SU-DHL-6 (cell line): ENCODE results near the gene CFAP206.

Experiments
- H2AFZ ChIP-seq: fragments of 200-600 bp; sonication (generic); 2 replicates; pipeline ENCODE4 v1.6.1; 2014; ENCODE audit warnings: low read depth, mild to moderate bottlenecking, moderate library complexity, mixed read lengths, antibody characterized with exemption, low read length; ENCODE audit not compliant: severe bottlenecking
- H3F3A ChIP-seq: fragments of 200-600 bp; shearing (Covaris generic); 2 replicates; pipeline ENCODE4 v1.6.0; 2016; ENCODE audit warnings: antibody characterized with exemption, mild to moderate bottlenecking; ENCODE audit not compliant: insufficient read depth
- H3K27ac ChIP-seq: fragments of 200-600 bp; sonication (generic); 2 replicates; pipeline ENCODE4 v1.5.1; 2016; ENCODE audit warnings: low read depth, mild to moderate bottlenecking, low read length, moderate library complexity, mixed read lengths
- H3K27me3 ChIP-seq: fragments of 200-600 bp; sonication (generic), shearing (Covaris generic); 2 replicates; pipeline ENCODE4 v1.6.0; 2014; ENCODE audit warnings: mild to moderate bottlenecking, low read length
- H3K36me3 ChIP-seq: fragments of 200-600 bp; sonication (generic); 2 replicates; pipeline ENCODE4 v1.6.1; 2014; ENCODE audit warnings: mild to moderate bottlenecking, low read length, mixed read lengths
- H3K4me2 ChIP-seq: fragments of 300-600, 200-600 bp; shearing (Covaris generic), sonication (generic); 2 replicates; pipeline ENCODE4 v1.6.0; 2014; ENCODE audit warnings: low read length, low read depth, mild to moderate bottlenecking; ENCODE audit not compliant: poor library complexity, severe bottlenecking
- H3K4me3 ChIP-seq: fragments of 200-600 bp; sonication (generic); 2 replicates; pipeline ENCODE4 v1.5.1; 2014; ENCODE audit warnings: antibody characterized with exemption, low read length, mild to moderate bottlenecking, mixed read lengths; ENCODE audit not compliant: insufficient read depth, poor library complexity, severe bottlenecking
- H3K79me2 ChIP-seq: fragments of 200-600 bp; sonication (generic); 2 replicates; pipeline ENCODE4 v1.6.1; 2014; ENCODE audit warnings: mild to moderate bottlenecking, low read length, moderate library complexity; ENCODE audit not compliant: insufficient read depth
- H3K9ac ChIP-seq: fragments of 200-600 bp; sonication (generic); 2 replicates; pipeline ENCODE4 v1.7.0; 2014; ENCODE audit warnings: mild to moderate bottlenecking, low read length
- H3K9me2 ChIP-seq: fragments of 200-600 bp; sonication (generic); replicated peaks from 2 replicates; pipeline ENCODE4 v1.6.1; 2014; ENCODE audit warnings: low read length; ENCODE audit not compliant: insufficient read depth
- H3K9me3 ChIP-seq: fragments of 200-600 bp; sonication (generic); 2 replicates; pipeline ENCODE4 v1.6.1; 2014; ENCODE audit warnings: low read length, mixed read lengths; ENCODE audit not compliant: insufficient read depth
- H4K20me1 ChIP-seq: fragments of 200-600 bp; sonication (generic); 2 replicates; pipeline ENCODE4 v1.6.1; 2014; ENCODE audit warnings: low read depth, mild to moderate bottlenecking, antibody characterized with exemption, low read length, moderate library complexity, mixed read lengths
- EZH2phosphoT487 ChIP-seq: fragments of 200-600 bp; sonication (generic), shearing (Covaris generic); conservative IDR thresholded peaks from 2 replicates; pipeline ENCODE4 v1.6.1; 2018; ENCODE audit warnings: mild to moderate bottlenecking, antibody characterized with exemption, low read length, moderate library complexity, mixed read lengths
- TF ChIP-seq, protein P1 (sequence below): fragments of 200-600 bp; sonication (generic); IDR thresholded peaks from one replicate; pipeline ENCODE4 v1.5.1; 2017; ENCODE audit warnings: antibody characterized with exemption, mild to moderate bottlenecking, low read length, moderate library complexity; ENCODE audit not compliant: insufficient read depth, poor library complexity, severe bottlenecking

Gene CFAP206

DNA sequence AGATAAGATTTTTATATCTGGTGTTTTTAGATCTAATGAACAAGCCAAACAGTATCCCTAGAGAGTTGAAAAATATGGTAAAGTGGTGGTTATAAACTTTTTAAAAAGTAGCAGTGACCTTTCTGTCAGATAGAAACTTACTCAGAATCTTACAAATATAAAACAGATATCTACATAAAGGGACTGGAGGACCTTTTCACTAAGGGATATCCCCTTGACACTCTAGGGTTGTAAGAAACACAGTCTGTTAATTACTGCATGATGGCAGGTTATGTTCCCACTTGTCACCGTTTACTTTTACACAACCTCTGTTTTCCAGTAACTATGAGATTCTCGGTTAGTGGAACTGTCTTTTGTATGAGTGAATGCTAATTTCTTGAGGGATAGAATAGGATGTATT, 11.5 kb downstream of the CFAP206 start:
- Histone ChIP-seq H3K4me2 (no peak overlapping the region), H3K9me3 (no peaks in the 10 kb centered on the region), H2AFZ (no peak overlapping the region), H3K27ac (no peak overlapping the region), H3K36me3 (no peaks in the 10 kb centered on the region), H3F3A (no peaks in the 10 kb centered on the region), H3K27me3 (no peaks in the 10 kb centered on the region), H3K79me2 (no peaks in the 10 kb centered on the region), H4K20me1 (no peaks in the 10 kb centered on the region), H3K9ac (no peak overlapping the region), H3K4me3 (no peak overlapping the region), H3K9me2 (no peaks in the 10 kb centered on the region)
- TF ChIP-seq, protein P1, sequence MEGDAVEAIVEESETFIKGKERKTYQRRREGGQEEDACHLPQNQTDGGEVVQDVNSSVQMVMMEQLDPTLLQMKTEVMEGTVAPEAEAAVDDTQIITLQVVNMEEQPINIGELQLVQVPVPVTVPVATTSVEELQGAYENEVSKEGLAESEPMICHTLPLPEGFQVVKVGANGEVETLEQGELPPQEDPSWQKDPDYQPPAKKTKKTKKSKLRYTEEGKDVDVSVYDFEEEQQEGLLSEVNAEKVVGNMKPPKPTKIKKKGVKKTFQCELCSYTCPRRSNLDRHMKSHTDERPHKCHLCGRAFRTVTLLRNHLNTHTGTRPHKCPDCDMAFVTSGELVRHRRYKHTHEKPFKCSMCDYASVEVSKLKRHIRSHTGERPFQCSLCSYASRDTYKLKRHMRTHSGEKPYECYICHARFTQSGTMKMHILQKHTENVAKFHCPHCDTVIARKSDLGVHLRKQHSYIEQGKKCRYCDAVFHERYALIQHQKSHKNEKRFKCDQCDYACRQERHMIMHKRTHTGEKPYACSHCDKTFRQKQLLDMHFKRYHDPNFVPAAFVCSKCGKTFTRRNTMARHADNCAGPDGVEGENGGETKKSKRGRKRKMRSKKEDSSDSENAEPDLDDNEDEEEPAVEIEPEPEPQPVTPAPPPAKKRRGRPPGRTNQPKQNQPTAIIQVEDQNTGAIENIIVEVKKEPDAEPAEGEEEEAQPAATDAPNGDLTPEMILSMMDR: no peak
- no peak for TF ChIP-seq EZH2phosphoT487

DNA sequence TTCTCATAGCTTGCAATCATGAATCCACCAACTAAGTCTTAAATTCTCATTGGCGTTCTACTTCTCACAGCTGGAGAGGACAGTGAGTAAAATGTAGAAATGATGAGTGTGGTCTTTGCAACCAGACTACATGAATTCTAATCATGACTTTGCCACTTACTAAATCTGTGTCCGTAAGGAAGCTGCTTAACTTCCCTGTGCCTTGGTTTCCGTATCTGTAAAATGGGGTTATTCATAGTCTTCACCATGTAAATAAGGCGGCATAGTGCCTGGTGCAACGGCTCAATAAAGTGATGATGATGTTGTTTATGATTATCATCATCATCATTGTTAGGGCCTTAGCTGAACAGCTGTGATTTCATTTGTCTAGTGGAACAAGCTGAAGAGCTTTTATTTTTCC, 12.6 kb downstream of the CFAP206 start:
- H3F3A ChIP-seq: no peaks in the 10 kb centered on the region
- no peaks in the 10 kb centered on the region for H3K27me3 ChIP-seq

DNA sequence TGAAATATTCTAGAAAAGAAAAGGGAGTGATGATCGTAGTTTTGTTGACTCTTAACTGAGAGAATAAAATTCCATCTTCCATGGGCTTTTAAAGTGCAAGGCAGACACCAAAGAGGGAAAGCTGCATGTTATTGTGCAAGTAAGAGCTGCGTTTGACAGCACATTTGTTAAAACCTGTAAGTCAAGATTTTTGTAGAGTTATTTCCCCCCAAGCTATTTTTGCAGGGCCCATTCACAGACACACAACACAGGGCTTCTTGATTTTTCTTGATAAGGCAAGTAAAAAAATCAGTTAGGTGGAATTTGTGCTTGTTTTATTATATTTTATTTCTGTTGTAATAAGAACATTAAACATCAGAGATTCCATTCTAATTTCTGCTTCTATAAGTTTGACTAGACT, 13.8 kb downstream of the CFAP206 start:
- H3K4me3 ChIP-seq: no peak overlapping the region
- no peak overlapping the region for H3K4me2 ChIP-seq
- no peak overlapping the region for H2AFZ ChIP-seq
- H3K27ac ChIP-seq: no peak overlapping the region
- no peaks in the 10 kb centered on the region for H3K9me3 ChIP-seq
- no peaks in the 10 kb centered on the region for H3F3A ChIP-seq
- H3K9me2 ChIP-seq: no peaks in the 10 kb centered on the region
- H3K27me3 ChIP-seq: no peaks in the 10 kb centered on the region
- no peaks in the 10 kb centered on the region for H4K20me1 ChIP-seq
- TF ChIP-seq EZH2phosphoT487: no peak
- TF ChIP-seq, protein P1: no peak
- H3K36me3 ChIP-seq: no peaks in the 10 kb centered on the region
- H3K79me2 ChIP-seq: no peaks in the 10 kb centered on the region
- H3K9ac ChIP-seq: no peak overlapping the region

More for the DNA sequence above, 12.6 kb downstream of the CFAP206 start:
- Histone ChIP-seq H3K36me3 (no peaks in the 10 kb centered on the region), H3K4me2 (no peak overlapping the region), H3K9ac (no peak overlapping the region), H3K9me2 (no peaks in the 10 kb centered on the region), H3K79me2 (no peaks in the 10 kb centered on the region), H2AFZ (no peak overlapping the region), H4K20me1 (no peaks in the 10 kb centered on the region), H3K9me3 (no peaks in the 10 kb centered on the region), H3K4me3 (no peak overlapping the region), H3K27ac (no peak overlapping the region)
- TF ChIP-seq, protein P1: no peak
- no peak for TF ChIP-seq EZH2phosphoT487

DNA sequence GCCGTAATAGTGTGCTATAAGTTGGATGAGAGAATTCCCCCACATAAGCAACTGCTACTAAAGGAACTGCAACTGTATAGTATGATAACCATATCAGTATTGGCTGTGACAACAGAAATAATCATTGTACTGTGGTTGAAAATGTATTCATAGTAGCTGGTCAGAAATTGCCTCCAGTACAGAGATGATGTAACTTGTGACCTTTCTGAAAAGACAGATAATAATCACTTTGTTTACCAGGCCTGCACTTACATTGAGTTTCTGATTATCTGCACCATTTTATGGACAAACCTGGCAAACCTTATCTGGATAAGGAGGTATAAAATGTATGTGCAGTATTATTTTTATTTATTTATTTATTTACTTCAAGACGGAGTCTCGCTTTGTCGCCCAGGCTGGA, 19.0 kb downstream of the CFAP206 start:
- no peak overlapping the region for H3K4me3 ChIP-seq
- no peaks in the 10 kb centered on the region for H3K9me2 ChIP-seq
- no peaks in the 10 kb centered on the region for H3K36me3 ChIP-seq
- no peaks in the 10 kb centered on the region for H3K79me2 ChIP-seq
- H3K4me2 ChIP-seq: no peak overlapping the region
- H3K9ac ChIP-seq: no peak overlapping the region
- H3K27me3 ChIP-seq: no peaks in the 10 kb centered on the region
- H3K27ac ChIP-seq: no peak overlapping the region
- no peaks in the 10 kb centered on the region for H3K9me3 ChIP-seq
- H2AFZ ChIP-seq: no peak overlapping the region
- no peak for TF ChIP-seq EZH2phosphoT487
- TF ChIP-seq, protein P1: no peak
- no peaks in the 10 kb centered on the region for H3F3A ChIP-seq
- no peaks in the 10 kb centered on the region for H4K20me1 ChIP-seq
